NCI-H446 treated with DMSO at 0.1 percent for 48 hours (cell line): ENCODE measurements around the gene KPNA2.
A peak's percentile ranks its signal among the peaks of the same experiment; 100 is the strongest.
"Not testable (repeated sequence)": the region's sequence is repeated elsewhere in the genome, so short reads cannot be mapped to it uniquely, and the experiment has no call there.

Experiments used
- DNase-seq: peaks from one replicate; lab custom pipeline; 2025; lab: John Stamatoyannopoulos, UW

KPNA2 gene

DNA sequence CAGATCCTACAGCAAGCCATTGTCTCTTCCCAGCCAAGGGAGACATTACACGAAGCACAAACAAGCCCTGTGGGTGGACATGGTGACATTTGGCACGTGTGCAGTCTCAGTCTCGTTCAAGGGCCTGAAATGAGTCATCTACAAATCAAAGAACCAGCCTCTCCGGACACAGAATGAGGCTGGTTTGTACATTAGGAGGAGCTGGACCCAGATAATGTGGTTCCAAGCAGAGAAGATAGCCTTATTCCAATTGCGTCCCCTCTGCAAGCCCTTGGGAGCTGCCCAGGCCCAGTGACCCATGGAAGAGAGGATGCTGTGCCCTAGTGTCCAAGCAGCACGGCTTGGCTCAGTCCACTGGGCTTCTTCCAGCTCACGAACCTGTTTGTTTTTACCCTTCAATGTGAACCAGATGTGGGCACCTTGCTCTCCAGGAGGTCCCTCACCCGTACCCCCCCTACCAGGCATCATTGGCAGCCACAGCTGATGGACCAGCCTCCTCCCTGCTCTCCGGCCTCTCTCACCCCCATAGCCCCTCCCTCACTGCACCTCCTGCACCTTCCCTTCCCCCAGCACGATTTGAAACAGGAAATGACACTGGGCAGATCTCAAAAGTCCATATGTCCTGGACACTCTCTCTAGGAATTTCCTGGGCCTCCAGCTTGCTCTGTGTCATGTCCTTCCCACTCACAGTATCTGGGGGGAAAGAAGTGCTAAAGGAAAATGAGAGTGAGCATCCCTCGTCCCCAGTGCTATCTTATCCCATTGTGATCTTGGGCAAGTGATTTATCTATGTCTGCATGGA, 26.2 kb downstream of the KPNA2 start:
- DNase-seq = no peak

DNA sequence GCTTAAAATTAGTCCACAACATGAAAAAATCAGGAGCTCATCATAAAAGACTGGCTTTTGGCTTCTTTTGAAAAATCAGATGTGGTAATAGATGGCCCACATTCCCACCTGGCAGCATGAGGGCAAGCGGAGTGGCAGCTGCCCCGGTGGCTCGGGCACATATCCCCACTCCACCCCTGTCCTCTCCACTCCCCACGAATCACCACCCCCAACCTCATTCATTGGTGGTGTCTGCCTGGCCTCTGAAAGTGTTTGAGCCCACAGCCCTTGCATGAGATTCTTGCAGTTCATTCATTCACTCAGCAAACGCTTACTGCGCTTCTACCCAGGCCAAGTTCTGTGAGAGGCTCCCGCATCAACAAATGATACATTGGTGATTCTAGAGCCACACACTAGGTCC, 29.8 kb downstream of the KPNA2 start:
- not testable (repeated sequence) for DNase-seq

DNA sequence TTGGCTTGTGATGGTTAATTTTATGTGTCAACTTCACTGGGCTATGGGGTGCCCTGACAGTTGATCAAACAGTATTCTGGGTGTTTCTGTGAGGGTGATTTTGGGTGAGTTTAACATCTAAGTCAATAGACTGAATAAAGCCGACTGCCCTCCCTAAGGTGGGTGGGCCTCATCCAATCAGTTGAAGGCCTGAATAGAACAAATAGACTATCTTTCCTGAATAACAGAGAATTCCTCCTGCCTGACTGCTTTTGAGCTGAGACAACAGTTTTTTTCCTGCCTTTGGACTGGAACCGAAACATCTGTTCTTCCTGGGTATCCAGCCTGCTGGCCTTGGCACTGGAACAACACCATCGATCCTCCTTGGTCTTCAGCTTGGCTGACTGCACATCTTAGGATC, 33.0 kb downstream of the KPNA2 start:
- peak; percentile 54 for DNase-seq

DNA sequence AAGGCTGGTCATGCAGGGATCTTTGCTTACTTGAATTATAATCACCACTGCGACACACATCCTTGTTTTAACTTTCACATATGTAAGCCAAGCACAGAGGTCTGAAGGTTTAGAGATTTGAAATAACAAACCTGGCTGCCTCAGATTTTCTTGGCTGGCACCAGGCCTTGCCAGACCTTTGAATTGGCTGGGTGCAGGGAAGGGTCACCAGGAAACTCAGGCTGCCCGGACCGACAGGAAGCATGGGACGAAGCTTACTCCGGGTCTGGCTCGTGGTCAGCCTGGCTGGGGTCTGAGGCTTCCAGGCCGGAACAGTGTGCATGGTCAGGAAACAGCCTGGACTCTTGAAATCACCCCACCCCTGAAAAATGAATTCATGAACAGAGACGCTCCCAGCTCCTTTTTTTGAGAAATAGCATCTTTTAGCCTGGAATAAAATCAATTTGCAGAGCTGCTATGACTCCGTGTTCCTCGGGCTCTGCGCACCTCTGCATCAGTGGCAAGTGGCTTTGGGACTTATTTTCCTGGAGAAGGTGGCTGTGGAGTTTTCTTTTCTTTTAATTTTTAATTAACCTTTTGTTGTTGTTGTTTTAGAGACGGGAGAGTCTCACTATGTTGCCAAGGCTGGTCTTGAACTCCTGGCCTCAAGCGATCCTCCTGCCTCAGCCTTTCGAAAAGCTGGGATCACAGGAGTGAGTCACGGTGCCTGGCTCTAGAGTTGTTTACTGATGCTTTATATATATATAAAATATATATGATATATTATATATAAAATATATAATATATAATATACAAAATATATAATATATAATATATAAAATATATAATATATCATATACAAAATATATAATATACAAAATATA, 35.3 kb downstream of the KPNA2 start:
- DNase-seq = not testable (repeated sequence)

DNA sequence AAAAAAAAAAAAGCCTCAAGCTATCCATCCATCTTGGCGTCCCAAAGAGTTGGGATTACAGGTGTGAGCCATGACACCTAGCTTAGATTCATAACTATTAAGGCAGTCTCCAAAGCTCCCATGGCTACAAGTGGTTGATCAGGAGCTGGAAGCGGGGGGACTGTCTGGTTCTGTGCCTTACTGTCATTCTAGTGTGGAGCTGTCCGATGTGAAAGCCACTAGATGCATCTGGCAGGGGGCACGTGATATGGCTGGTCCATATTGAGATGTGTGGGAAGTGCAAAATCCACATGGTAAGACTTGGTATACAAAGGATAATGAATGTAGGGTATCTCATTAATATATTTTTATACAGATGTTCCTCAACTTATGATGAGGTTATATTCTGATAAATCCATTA, 38.7 kb downstream of the KPNA2 start:
- DNase-seq = no peak

DNA sequence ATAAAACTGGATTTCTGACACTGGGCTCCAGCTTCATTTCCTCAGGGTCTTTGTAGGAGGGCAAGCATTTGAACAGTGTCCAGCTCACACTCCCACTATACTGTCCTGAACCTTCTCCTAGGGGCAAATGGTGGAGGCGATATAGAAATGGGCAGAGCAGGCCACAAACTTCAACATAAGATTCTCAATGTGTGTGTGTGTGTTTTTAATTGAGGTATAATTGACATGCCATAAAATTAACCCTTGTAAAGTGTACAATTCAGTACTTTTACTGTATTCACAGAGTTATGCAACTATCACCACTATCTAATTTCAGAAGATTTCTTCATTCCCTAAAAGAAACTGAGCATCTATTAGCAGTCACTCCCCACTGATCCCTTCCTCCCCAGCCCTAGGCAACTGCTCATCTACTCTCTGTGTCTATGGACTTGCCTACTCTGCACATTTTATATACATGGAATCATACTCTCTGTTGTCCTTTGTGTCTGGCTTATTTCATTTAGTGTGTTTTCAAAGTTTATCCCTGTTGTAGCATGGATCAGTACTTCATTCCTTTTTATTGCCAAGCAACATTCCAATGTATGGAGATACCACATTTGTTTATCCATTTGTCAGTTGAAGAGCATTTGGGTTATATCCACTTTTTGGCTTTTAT, 40.5 kb downstream of the KPNA2 start:
- DNase-seq = not testable (repeated sequence)

DNA sequence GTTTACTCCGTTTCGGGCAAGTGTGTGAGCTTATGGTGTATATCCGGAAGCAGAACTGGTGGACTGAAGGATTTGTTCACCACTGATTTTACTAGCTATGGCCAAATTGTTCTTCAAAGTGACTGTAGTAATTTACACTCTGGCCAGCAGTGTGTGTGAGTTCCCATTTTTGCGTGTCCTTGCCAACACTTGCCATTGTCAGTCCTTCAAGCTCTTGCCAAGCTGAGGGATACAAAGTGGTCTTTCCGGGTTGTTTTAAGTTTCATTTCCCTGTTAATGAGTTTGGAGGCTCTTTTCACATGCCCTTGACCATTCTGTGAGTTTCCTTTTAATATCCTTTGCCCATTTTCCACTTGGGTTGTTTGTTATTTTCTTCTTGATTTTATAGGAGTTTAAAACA, 42.0 kb downstream of the KPNA2 start:
- DNase-seq = not testable (repeated sequence)

DNA sequence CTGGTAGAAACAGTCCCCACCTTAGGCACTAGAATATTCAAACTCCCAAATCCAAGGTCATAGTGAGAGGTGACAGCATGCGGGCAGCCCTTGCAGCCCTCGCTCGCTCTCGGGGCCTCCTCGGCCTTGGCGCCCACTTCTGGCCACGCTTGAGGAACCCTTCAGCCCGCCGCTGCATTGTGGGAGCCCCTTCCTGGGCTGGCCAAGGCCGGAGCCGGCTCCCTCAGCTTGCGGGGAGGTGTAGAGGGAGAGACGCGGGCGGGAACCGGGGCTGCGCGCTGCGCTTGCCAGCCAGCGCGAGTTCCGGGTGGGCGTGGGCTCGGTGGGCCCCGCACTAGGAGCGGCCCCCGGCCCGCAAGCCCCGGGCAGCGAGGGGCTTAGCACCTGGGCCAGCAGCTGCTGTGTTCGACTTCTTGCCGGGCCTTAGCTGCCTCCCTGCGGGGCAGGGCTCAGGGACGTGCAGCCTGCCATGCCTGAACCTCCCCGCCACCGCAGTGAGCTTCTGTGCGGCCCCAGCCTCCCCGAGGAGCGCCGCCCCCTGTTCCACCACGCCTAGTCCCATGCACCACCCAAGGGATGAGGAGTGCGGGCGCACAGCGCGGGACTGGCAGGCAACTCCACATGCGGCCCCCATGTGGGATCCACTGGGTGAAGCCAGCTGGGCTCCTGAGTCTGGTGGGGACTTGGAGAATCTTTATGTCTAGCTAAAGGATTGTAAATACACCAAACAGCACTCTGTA, 45.0 kb downstream of the KPNA2 start:
- no peak for DNase-seq

DNA sequence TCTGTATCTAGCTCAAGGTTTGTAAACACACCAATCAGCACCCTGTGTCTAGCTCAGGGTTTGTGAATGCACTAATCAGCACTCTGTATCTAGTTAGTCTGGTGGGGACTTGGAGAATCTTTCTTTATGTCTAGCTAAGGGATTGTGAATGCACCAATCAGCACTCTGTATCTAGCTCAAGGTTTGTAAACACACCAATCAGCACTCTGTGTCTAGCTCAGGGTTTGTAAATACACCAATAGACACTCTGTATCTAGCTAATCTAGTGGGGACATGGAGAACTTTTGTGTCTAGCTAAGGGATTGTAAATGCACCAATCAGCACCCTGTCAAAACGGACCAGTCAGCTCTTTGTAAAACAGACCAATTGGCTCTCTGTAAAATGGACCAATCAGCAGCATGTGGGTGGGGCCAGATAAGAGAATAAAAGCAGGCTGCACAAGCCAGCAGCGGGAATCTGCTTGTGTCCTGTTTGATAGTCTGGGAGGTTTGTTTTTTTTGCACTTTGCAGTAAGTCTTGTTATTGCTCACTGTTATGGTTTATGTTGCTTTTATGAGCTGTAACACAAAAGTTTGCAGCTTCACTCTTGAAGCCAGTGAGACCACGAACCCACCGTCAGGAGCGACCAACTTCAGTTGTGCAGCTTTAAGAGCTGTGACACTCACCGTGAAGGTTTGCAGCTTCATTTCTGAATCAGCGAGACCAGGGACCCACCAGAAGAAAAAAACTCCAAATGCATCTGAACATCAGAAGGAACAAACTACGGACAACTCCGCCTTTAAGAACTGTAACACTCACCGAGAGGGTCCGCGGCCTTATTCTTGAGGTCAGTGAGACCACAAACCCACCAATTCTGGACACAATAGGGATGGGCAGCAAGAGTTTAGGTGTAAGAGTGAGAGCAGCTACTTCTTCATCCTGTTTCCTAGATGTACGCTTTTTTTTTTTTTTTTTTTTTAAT, 46.0 kb downstream of the KPNA2 start:
- DNase-seq = not testable (repeated sequence)

DNA sequence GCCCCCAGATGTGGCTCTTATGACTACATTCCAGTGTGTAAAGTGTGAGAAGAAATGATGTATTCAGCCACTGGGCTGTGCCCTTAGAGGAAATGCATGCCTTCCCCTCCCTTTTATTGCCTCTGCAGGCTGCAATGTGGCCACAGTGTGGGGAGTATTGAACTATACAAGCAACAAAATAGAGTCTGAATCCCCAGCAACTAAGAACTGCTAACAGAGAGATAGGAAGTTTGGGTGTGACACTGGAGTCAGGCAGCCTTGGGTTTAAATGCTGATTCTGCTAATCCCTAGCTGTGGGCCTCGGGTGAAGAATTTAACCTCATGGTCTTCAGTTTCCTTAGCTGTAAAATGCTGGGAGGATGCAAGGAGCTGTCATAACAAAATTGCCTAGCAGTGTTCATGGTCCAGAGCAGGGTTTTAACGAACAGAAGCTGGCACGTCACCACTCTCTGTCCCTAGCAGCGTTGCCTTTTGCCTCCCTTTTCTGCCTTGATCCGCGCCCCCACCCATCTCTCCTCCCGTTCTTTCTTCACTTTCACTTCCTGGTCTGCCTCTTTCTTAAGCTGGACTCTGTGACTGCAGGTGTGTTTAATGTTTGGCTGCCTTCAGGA, 50.3 kb downstream of the KPNA2 start:
- DNase-seq = no peak

DNA sequence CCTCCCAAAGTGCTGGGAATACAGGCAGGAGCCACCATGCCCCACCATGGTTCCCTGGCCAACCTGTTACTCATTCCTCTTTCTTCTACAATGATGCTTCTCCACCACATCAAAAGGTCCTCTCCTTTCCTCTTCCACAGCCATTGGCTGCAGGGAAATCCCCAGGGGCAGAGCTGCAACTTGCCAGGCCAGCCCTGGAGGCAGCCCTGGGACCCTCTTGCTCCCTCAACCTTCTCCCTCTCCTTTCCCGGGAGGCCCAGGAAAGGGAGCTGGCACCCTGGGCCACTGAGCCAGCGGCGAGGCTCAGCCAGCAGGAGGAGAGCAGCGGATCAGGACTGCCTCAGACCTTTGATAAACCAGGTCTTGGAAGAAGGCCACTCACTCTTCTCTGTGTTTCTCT, 51.1 kb downstream of the KPNA2 start:
- not testable (repeated sequence) for DNase-seq

DNA sequence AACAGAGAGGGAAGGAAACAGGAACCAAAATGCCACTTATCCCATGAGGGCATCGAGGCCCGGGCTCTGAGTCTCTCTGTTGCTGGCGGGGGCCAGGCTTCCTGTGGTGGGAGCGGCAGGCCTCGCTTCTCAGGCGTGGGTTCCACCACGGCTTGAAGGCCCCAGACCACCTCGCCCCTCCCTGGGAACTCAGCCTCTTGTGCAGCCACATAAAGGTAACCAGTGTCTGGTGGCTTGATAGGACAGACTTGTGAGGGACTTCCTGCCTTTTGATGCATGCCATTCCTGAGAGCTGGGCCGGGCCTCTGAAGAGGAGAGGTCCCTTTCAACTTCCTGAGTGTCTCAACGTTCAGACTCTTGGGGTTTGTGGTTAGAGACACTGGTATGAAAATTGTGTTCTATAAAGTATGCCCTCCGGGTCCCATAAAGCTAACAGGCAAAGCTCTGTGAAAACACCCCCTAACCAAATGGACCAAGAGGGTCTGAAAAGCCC, 51.6 kb downstream of the KPNA2 start:
- not testable (repeated sequence) for DNase-seq

DNA sequence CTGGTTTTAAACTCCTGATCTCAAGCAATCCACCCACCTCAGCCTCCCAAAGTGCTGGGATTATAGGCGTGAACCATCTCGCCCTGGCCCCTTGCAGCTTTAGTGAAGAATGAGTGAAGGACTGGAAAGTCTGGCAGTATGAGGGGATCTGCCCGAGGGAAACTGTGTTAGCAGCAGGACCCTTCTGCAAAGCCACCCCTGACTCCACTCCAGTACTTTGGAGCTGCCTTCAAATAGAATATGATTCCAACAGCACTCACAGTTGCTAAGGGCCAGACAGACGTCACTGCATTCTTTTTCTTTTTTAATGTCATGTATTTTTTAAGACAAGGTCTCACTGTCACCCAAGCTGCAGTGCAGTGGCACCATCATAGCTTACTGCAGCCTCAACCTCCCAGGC, 52.3 kb downstream of the KPNA2 start:
- no peak for DNase-seq

DNA sequence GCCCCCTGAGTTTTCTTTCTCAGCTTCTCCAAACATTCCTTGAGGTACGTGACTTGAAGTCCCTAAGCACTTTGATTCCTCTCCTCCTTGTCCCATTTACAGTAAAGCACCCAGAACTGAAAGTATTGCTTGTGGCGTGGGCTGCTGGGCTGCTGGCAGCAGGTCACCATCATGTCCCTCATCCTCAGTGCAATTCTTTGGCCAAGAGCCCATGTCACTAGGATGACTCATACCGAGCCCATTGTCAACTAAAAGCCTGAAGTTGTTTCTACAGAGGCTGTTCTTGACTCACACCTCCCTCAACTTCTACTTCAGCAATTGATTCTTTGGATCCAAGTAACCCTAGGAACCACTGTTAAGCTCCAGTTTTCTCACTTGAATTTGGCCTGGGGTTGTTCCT, 54.3 kb downstream of the KPNA2 start:
- no peak for DNase-seq

DNA sequence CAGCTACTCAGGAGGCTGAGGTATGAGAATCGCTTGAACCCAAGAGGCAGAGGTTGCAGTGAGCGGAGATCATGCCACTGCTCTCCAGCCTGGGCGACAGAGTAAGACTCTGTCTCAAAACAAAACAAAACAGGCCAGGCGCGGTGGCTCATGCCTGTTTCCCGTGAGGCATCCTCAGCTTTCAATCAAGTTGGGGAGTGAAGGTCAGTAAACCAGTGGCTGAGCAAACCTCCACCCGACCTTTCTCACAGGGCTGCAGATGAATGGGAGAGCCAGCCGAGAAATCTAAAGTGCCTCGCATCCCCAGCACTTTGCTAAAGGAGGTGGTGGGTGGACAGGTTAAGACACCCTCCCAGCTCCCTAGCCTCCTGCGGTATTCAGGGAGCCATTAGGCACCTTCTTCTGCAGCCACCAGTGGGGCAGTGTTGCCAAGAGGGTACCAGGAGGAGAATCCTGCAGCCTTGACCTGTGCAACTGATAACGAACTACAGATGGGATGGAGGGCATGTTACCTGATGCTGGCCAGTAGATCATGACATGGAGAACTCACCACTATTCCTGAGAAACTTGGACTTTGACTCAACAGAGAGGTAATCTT, 59.0 kb downstream of the KPNA2 start:
- DNase-seq = no peak

DNA sequence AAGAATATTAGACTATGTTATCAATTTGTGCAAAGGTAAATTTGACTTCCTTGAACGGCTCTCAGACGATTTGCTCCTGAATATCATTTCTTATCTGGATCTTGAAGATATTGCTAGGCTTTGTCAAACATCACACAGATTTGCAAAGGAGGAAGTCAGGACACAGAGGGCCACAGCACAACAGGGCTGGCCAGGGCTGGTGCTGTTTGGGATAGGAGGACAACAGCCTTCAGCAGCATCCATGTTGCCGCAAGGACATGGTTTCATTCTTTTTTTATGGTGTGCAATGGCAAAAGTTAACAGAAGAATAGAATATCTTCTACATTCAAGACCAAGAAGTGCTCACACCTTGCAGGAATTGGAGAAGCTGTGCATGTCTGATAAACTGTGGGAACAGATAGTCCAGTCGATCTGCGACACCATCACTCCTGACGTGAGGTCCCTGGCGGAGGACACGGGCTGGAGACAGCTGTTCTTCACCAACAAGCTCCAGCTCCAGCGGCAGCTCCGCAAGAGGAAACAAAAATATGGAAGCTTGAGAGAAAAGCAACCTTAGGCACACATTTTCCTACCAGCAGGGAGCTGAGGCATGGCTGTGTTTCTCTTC, 59.8 kb downstream of the KPNA2 start:
- no peak for DNase-seq

DNA sequence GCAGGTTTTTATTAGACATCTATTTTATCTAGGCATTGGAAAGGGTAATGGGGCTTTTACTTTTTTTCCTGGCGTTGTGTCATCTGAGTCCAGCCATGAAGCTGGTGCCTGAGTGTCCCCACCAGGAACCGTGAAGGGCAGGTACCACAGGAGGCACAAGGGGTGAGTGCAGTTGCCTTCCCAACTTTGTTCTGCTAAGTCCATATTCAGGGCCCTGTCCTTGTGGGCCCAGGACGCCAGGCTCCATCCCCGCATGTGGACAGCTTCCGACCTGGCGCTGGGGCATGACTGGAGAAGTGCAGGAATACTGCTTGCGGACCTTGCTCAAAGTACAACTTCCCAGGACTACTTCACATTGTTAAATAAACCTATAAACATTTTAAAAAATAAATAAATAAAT, 60.6 kb downstream of the KPNA2 start:
- DNase-seq = no peak
